Measurements from ENCODE around the gene COMT.

COMT gene

GRCh38 chr22:19973551-19974267, 32.1 kb downstream of the COMT start:
- Histone ChIP-seq H3K4me3 (ENCODE audit: low read depth, low read length) (no peak overlapping the region), H3K27me3 (replicated peaks) (no peaks in the 10 kb centered on the region), H3K27ac (no peak overlapping the region), H3K36me3 (replicated peaks) (peaks cover 4% of the 10 kb centered on the region)
- in situ Hi-C loops (cut with HindIII; ENCODE audit: low pct_ligation_motif_present, low sequenced_read_pairs), result no loop called here
- no peak for DNase-seq
- TF ChIP-seq CTCF (IDR thresholded peaks at IDR 0.05; ENCODE audit: low read depth, low read length, missing control alignments), result no peak

GRCh38 chr22:19974268-19974861, 32.8 kb downstream of the COMT start:
- Histone ChIP-seq H3K27me3 (replicated peaks) (no peaks in the 10 kb centered on the region), H3K27ac (no peak overlapping the region), H3K36me3 (replicated peaks) (no peaks in the 10 kb centered on the region), H3K4me3 (ENCODE audit: low read depth, low read length) (no peak overlapping the region)
- TF ChIP-seq CTCF (IDR thresholded peaks at IDR 0.05; ENCODE audit: low read depth, low read length, missing control alignments), result no peak
- in situ Hi-C loops (cut with HindIII; ENCODE audit: low pct_ligation_motif_present, low sequenced_read_pairs), result no loop called here
- DNase-seq, result peak; percentile 42

- Histone ChIP-seq H3K36me3 (replicated peaks) (no peaks in the 10 kb centered on the region), H3K27ac (no peak overlapping the region), H3K27me3 (replicated peaks) (no peaks in the 10 kb centered on the region), H3K4me3 (ENCODE audit: low read depth, low read length) (no peak overlapping the region)
- no peak for DNase-seq
- no peak for TF ChIP-seq CTCF (IDR thresholded peaks at IDR 0.05; ENCODE audit: low read depth, low read length, missing control alignments)
- in situ Hi-C loops (cut with HindIII; ENCODE audit: low pct_ligation_motif_present, low sequenced_read_pairs), result no loop called here
These were observed 33.5 kb downstream of the COMT start for GRCh38 chr22:19974935-19975706.

GRCh38 chr22:19975707-19976035, 34.1 kb downstream of the COMT start:
- Histone ChIP-seq H3K27ac (no peak overlapping the region), H3K27me3 (replicated peaks) (no peaks in the 10 kb centered on the region), H3K36me3 (replicated peaks) (no peaks in the 10 kb centered on the region), H3K4me3 (ENCODE audit: low read depth, low read length) (no peak overlapping the region)
- DNase-seq, result no peak
- no peak for TF ChIP-seq CTCF (IDR thresholded peaks at IDR 0.05; ENCODE audit: low read depth, low read length, missing control alignments)
- in situ Hi-C loops (cut with HindIII; ENCODE audit: low pct_ligation_motif_present, low sequenced_read_pairs), result no loop called here

GRCh38 chr22:19976671-19977070, 35.1 kb downstream of the COMT start:
- in situ Hi-C loops (cut with HindIII; ENCODE audit: low pct_ligation_motif_present, low sequenced_read_pairs), result no loop called here
- Histone ChIP-seq H3K4me3 (ENCODE audit: low read depth, low read length) (no peak overlapping the region), H3K27me3 (replicated peaks) (no peaks in the 10 kb centered on the region), H3K36me3 (replicated peaks) (no peaks in the 10 kb centered on the region), H3K27ac (no peak overlapping the region)
- no peak for TF ChIP-seq CTCF (IDR thresholded peaks at IDR 0.05; ENCODE audit: low read depth, low read length, missing control alignments)
- DNase-seq, result no peak

Measured in brain microvascular endothelial cell (primary cell).